GM19328 (cell line): ENCODE results near the gene SNRNP27.
"Not testable (repeated sequence)": the region's sequence is repeated elsewhere in the genome, so short reads cannot be mapped to it uniquely, and the experiment has no call there.

Experiments used
- ATAC-seq: cut with Tn5 transposase; IDR thresholded peaks from one replicate; pipeline ENCODE4 v1.9.1; 2021; ENCODE audit warnings: mild to moderate bottlenecking, moderate library complexity; ENCODE audit not compliant: unreplicated experiment

Gene SNRNP27, protein sequence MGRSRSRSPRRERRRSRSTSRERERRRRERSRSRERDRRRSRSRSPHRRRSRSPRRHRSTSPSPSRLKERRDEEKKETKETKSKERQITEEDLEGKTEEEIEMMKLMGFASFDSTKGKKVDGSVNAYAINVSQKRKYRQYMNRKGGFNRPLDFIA

DNA sequence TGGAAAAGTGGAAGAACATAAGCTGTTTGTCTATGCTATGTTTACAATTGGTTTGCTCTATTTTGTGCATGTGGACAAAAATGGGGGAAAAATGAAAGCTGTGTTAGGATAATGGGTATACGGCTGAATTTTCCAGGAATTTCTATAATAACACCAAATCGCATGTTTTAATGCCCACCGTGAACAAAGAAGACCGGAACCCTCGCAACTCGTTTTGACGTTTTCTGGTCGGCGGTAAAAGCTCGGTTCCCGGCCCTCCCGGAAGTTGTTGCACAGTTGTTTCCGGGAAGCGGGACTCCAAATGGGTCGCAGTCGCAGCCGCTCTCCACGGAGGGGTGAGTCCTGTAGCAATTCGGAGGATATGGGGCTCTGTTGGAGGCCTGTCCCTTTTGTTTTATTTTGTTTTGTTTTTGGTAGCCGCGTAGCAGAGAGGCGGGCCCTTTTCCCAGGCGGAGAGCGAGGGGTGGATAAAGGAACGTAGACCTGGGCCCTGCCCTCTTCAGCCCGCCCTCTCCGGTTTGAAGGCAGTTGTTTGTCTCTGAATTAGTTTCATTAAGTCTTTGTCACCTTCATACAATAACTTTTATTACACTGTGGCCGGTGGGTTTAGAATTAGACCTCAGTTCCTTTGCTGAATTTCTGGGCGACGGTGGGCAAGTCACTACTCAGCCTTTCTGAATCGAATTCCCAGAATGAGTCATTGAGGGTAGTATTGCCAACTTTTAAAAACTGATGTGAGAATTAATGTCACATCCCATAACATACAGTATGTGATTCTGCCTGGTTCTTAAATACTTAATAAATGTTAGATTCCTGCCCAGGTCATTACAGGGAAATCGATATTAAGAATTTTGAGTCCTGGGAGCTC is at the start of gene SNRNP27:
TSS of gene SNRNP27 (plus strand) at position 273 of the 868 bp plus-strand sequence. CDS start at position 302, 29 bp downstream.
- ATAC-seq: peak; percentile 80

DNA sequence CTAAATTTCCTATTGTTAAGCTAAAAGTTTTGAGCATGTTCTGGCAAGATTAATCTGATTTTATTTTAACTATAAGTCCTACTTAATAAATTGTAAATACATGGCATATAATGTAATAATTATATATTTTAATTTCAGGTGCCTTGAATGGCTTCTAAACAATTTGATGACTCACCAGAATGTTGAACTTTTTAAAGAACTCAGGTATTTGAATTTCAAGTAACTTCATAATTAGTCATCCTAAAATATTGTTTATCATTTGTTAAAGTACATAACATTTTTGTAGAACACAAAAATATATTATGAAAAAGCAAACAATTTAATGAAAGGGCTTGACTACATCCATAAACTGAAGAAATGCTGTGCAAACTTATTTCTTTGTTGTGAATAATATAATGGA is 49.8 kb upstream of the SNRNP27 start:
- no peak for ATAC-seq

DNA sequence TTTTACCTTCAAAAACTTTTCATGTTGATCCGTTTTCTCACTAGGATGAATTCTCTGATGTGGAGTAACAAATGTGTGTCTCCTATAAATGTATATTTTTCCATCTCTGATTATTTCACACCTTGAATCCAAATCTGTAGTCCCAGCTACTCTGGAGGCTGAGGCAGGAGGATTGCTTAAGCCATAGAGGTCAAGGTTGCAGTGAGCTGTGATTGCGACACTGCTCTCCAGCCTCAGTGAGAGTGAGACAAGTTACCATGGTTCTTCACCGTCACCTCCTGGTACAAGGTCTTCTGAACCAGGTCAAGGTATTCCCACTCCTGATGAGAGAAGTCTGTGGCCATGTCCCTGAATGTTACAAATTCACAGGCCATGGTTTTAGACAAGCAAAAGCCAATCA is 49.2 kb upstream of the SNRNP27 start:
- ATAC-seq: no peak

DNA sequence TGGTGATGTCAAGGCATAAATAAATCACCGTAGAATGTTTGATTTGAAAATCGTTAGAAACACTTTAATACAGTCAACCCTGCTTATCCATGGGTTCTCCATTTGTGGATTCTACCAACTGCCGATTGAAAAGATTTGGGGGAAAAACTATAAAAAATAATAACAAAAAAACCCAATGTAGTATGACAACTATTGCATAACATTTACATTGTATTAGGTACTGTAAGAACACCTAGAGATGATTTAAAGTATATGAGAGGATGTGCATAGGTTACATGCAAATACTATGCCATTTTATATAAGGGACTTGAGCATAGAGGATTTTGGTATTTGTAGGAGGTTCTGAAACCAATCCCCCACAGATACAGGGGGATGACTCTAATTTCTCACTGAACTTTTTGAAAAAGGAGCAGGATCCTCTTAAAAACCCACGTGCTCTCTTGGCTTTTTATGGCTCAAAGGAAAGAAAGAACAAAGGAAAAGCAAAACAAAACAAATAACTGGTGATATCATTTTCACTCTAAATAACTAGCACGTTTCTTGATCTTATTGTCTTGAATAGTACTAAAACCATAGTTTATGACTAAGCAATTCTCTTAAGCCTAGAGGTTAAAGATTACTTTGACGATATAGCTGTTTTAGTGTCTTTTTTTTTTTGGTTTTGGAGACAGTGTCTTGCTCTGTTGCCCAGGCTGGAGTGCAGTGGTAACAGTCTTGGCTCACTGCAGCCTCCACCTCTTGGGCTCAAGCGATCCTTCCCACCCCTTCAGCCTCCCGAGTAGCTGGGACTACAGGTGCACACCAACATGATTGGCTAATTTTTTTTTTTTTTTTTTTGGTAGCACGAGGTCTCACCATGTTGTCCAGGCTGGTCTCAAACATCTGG is 47.3 kb upstream of the SNRNP27 start:
- ATAC-seq: no peak

DNA sequence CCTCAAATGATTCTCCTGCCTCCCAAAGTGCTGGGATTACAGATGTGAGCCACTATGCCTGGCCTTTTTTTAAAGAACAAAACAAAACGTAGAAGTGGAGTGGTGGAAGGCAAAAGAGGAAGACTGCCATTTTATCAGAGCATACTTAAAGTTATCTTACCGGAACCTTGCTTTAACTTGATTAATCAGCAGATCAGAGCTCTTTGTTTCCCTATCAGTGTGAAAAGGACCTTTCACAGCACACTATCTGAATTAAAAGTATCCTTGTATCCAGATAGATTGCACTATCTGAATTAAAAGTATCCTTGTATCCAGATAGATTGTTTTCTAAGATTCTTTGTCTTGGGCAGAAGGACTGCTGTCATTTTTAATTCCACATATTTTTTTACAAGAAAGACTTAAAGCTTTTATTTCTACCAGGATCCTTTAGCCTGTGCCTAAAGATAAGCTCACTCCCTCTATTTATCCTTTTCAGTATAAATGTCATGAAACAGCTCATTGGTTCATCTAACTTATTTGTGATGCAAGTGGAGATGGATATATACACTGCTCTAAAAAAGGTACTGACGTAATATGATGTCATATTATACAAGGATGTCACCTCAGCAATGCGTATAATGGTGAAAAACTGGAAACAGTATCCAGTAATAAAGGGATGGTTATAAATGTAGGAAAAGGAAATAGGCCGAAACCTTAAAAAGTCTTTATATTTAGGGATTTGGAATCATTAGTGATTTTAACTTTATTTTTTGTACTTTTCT is 46.5 kb upstream of the SNRNP27 start:
- no peak for ATAC-seq

DNA sequence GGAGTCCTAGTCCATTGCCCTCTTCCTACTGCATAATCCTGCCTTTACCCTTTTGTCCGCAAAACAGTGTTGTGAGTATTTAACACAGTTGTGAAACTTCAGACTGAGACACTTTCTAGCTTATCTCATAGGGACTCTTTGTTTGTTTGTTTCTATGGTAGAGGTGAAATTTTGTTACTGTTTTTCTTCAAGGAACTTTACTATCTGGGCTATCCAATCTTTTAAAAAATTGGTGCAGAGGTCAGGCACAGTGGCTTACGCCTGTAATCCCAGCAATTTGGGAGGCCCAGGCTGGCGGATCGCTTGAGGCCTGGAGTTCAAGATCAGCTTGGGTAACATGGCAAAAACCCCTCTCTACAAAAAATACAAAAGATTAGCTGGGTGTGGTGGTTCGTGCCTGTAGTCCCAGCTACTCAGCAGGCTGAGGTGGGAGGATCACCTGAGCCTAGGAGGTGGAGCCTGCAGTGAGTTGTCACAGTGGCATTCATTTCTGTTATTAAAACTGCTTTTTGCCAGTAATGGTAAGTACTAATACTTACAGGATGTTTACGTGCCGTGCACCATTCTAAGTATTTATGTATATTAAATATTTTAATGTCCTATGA is 45.5 kb upstream of the SNRNP27 start:
- no peak for ATAC-seq

DNA sequence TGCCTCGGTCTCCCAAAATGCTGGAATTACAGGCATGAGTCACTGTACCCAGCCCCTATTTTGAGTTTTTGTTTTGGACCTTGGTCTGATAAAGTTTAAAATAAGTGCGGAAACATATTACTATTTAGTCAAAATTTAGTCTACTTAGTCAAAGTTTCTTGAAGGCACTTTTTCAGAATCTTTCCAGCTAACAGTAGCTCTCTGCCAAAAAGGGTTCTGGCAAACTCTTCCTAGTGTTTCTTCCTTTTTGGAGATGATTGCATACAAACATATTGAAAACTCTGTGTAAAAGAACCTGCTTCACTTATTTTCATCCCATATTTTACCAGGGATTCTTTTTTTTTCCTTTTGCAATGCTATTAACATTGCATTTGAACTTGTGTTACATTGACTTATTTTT is 35.5 kb upstream of the SNRNP27 start:
- ATAC-seq: no peak

DNA sequence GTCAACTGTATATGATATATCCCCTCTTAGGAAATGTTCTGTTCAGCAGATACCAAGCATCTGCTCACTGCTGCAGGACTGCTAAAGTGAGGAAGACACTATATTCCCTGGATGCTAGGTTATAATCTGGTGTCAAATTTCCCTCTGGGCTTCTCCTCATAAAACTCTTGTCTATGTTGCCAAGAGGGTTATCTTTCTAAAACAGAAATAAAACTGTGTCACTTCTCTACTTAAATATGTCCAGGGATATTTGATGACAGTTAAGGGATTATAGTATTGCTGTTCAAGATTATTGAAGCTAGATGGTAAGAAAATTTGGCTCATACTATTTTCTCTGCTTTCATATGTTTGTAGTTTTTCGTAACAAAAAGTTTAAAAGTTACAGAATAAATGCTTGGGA is 30.5 kb upstream of the SNRNP27 start:
- ATAC-seq: no peak

DNA sequence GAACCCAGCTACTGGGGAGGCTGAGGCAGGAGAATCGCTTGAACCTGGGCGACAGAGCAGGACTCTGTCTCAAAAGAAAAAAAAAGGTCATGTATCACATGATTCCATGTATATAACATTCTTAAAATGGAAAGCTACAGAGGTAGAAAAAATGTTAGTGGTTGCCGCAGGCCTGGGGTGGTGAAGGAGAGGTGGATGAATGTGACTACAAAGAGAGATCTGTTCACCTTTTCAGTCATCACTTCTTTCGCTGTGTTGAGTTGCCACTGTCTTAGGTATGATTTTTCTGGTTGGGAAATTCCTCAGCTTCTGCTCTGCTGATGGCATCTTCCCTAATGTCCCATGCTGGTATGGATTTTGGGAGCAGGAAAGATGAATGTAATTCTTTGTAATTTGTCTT is 5.3 kb upstream of the SNRNP27 start:
- ATAC-seq: no peak

DNA sequence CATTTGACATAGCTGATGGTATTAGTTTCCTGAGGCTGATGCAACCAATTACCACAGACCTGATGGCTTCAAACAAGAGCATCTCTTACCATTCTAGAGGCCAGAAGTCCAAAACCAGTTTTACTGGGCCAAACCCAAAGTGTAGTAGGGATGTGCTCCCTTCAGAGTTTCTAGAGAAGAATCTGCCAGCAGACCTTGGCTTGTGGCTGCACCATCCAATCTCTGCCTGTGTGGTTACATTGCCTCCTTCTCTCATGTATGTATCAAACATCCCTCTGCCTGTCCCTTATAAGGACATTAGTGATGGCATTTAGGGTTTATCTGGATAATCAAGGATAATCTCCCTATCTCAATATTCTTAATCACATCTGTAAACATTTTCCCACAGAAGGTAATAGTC is 4.5 kb upstream of the SNRNP27 start:
- ATAC-seq: no peak

DNA sequence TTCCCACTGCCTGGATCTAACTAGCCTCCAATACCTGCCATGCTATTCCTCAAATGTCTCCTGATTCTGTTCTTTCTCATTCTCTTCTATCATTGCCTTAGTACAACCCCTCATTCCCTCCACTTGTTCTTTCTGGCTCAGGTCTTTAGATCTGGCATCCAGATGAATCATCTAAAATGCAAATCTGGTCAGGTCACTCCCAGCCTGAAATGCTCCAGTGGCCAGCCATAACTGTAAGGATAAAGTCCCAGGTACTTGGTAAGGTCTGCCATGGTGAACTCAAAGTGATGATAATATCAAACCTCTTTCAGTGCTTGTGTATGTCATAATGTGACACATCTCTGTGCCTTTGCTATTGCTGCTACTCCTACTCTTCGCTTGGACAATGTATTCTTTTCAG is 2.9 kb upstream of the SNRNP27 start:
- no peak for ATAC-seq

DNA sequence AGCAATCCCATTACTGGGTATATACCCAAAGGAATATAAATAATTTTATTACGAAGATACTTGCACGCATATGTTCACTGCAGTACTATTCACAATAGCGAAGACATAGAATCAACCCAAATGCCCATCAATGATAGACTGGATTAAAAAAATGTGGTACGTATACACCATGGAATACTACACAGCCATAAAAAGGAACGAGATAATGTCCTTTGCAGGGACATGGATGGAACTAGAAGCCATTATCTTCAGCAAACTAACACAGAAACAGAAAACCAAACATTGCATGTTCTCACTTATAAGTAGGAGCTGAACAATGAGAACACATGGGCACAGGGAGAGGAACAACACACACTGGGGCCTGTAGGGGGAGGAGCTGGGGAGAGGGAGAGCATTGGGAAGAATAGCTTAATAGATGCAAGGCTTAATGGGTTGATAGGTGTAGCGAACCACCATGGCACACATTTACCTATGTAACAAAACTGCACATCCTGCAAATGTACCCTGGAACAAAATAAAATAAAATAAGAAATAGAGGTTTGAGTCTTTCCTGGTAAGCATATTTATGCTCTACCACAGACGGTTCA is 825 bp upstream of the SNRNP27 start:
- not testable (repeated sequence) for ATAC-seq

DNA sequence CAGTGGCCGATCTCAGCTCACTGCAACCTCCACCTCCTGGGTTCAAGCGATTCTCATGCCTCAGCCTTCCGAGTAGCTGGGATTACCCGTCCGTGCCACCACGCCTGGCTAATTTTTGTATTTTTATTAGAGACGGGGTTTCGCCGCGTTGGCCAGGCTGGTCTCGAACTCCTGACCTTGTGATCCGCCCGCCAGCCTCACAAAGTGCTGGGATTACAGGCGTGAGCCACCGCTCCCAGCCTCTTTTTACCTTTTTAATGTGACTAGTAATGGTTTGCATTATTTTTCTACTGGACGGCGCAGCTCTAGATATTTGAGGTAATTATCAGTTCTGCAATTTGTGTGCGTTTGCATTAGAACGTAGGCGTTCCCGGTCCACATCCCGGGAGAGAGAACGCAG is 981 bp downstream of the SNRNP27 start:
- not testable (repeated sequence) for ATAC-seq

DNA sequence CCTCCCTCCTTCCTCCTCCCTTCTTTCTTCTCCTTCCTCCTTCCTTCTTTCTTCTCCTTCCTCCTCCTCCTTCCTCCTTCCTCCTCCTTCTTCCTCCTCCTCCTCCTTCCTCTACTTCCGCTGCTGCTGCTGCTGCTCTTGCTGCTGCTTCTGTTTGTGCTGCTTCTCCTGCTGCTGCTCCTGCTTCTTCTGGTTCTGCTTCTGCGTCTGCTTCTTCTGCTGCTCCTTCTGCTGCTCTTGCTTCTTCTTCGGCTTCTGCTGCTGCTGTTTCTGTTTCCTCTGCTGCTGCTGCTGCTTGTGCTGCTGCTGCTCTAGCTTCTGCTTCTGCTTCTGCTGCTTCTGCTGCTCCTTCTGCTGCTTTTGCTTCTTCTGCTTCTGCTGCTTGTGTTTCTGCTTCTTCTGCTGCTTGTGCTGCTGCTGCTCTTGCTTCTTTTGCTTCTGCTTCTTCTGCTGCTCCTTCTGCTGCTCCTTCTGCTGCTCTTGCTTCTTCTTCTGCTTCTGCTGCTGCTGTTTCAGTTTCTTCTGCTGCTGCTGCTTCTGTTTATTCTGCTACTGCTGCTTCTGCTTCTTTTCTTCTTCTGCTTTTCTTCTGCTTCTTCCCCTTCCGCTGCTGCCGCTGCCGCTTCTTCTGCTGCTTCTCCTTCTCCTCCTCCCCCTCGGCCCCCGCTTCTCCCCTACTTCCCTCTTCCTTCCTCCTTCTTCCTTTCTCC is 8.6 kb downstream of the SNRNP27 start:
- no peak for ATAC-seq

DNA sequence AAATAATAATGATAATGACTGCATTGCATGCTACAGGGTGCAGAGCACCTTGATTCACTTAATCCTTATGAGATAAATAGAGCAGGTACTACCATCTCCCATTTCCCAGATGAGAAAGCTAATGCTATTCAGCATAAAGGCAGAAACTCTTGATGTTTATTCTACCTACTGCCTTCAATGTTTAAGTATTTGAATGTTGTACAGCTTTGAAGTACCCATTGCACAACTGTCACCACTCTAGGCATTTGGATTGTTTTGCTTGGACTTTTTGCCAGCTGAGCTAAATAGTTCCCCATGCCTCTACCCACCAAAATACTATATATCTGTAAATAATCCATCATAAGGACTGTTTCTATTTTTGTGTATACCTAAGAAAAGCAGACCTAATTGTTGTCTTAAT is 13.5 kb downstream of the SNRNP27 start:
- no peak for ATAC-seq

DNA sequence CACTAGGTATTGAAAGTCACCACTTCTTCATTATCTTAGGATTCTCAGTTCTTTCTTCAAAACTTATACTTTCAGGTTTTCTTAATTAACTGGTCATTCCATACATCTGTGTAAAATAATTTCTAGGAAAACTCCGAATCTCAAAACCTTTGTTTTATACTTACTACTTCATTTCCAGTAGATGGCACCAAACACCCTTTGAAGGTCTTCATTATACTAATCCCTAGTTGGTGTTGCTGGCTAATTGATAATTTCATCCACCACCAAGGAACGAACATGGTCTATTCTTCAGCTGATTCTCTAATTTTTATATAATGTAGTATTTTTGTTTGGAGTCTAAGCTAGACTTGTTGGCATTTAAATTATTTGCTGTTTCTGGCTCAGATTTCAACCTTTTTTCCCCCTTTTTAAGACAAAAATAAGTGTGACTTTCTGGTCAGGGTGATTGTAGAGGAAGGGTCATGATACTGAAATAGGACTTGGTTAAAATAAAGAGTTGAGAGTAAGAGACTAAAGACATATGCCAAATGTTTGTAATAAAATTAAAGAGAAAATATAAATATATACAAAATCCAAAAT is 18.3 kb downstream of the SNRNP27 start:
- ATAC-seq: no peak

DNA sequence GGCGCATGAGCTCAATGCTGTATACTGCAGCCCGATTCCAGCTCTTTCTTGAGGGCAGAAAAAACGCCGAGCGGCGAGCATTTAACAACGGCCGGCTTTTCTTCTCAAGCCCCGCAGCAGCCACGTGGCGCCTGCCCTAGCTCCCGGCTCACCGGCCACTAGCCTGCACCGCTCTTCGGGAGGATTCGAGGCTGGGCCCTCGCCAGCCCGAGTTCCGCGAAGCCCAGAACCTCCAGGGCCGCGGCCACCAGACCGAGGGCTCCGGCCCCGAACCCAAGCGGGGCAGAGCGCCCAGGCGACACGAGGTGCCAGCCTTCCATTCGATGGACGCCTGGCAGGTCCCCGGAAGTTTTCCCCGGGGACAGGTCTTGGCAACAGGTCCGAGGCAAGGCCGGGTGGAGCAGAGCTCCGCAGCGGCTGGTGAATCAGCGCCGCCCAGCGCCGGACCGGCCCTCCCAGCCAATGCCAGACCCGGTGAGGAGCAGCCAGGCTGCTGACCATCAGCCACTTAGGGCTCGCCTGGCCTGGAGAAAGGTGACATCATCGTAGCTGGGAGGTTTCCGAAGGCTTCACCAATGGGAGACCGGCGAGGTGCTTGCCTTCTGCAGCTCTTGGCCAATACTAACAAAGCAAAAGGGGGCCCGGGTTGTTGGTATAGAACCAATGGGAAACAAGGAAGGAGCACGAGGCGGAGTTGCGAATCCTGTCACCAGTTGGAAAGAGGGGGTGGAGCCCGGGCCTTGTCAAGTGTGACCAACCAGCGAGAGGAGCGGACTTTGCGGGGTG is 20.6 kb downstream of the SNRNP27 start:
- peak; percentile 85 for ATAC-seq
